ENCODE measurements around the gene GAA. TPM values are rescaled to one million over a fixed set of nuclear protein-coding genes. Genes with fewer than 3 reads are reported as not detected.
A peak's percentile ranks its signal among the peaks of the same experiment; 100 is the strongest.
"Not testable (repeated sequence)": the region's sequence is repeated elsewhere in the genome, so short reads cannot be mapped to it uniquely, and the experiment has no call there.

Gene GAA
- total and polyA plus RNA-seq, 12 donors: 5.6 to 170 (median 90.5) TPM

DNA sequence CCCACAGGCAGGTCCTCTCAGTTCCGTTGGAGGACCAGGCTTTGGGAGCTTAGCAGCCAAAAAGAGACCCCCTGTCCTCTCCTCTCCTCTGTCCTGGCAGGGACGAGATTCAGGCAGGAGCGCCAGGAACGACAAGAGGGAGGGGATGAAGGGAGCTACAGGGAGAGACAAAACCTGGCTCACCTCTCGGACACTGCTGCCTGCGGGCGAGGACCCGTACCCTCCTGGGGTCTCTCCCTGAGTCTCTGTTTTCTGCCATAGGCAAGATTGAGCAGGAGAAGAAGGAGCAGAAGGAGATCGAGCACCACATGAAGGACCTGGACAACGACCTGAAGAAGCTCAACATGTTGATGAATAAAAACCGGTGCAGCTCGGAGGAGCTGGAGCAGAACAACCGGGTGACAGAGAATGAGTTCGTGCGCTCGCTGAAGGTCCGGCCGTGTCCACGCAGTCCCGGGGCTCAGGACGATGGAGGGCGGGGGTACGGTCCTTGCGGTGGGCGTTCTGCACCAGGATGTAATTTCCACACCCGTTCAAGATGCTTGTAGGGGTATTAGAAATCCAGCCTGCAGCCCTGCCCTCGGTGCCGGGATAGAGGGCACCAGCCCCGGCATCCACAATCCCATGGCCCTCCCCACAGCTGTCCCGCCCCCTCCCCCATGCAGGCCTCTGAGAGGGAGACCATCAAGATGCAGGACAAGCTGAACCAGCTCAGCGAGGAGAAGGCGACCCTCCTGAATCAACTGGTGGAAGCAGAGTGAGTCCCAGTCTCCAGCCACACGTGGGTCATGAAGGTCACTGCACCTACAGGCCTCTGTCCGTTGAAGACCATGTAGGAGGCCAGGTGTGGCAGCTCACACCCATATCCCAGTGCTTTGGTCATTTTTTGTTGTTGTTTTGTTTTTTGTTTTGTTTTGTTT lies 13.8 kb upstream of the GAA start:
- Histone ChIP-seq H3K9me3 (replicated peaks in 1 of 3) (no peaks in the 10 kb centered on the region), H3K4me3 (no peak overlapping the region), H3K27me3 (no peaks in the 10 kb centered on the region), H3K36me3 (replicated peaks in 1 of 2) (no peaks in the 10 kb centered on the region), H3K27ac (no peak overlapping the region), H3K4me1 (replicated peaks in 1 of 2) (no peaks in the 10 kb centered on the region)
- 80 to 85% (median 83%) methylated on average over 28 to 34 of the region's 34 CpGs for WGBS, 4 donors
- TF ChIP-seq, protein P1, sequence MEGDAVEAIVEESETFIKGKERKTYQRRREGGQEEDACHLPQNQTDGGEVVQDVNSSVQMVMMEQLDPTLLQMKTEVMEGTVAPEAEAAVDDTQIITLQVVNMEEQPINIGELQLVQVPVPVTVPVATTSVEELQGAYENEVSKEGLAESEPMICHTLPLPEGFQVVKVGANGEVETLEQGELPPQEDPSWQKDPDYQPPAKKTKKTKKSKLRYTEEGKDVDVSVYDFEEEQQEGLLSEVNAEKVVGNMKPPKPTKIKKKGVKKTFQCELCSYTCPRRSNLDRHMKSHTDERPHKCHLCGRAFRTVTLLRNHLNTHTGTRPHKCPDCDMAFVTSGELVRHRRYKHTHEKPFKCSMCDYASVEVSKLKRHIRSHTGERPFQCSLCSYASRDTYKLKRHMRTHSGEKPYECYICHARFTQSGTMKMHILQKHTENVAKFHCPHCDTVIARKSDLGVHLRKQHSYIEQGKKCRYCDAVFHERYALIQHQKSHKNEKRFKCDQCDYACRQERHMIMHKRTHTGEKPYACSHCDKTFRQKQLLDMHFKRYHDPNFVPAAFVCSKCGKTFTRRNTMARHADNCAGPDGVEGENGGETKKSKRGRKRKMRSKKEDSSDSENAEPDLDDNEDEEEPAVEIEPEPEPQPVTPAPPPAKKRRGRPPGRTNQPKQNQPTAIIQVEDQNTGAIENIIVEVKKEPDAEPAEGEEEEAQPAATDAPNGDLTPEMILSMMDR (IDR thresholded peaks at IDR 0.05): no peak
- no peak for TF ChIP-seq POLR2A (IDR thresholded peaks at IDR 0.05)
- DNase-seq: no peak
- intact Hi-C loops (cut with DNase I): no loop called here

DNA sequence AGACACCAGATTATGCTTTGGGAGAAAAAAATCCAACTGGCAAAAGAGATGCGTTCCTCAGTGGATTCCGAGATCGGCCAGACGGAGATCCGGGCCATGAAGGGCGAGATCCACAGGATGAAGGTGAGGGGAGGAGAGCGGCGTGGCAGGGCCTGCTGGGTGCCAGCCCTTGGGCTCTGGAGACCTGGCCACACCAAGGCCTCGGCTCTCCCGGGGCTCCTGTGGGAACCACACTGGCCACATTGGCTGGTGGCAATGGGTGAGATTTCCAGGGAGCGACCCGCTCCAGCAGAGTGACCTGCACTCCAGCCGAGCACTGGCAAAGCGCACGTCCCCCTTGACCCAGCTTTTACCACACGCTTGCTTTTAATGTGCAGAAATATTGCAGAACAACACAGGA lies 11.6 kb upstream of the GAA start:
- TF ChIP-seq, protein P1 (IDR thresholded peaks at IDR 0.05): no peak
- no peak for TF ChIP-seq POLR2A (IDR thresholded peaks at IDR 0.05)
- Histone ChIP-seq H3K9me3 (replicated peaks in 1 of 3) (no peaks in the 10 kb centered on the region), H3K27ac (no peak overlapping the region), H3K27me3 (no peaks in the 10 kb centered on the region), H3K4me3 (no peak overlapping the region), H3K36me3 (replicated peaks in 1 of 2) (no peaks in the 10 kb centered on the region), H3K4me1 (replicated peaks in 1 of 2) (no peaks in the 10 kb centered on the region)
- no peak for DNase-seq
- 95 to 97% (median 95%) methylated on average over 16 of the region's 16 CpGs for WGBS, 4 donors
- intact Hi-C loops (cut with DNase I): no loop called here

DNA sequence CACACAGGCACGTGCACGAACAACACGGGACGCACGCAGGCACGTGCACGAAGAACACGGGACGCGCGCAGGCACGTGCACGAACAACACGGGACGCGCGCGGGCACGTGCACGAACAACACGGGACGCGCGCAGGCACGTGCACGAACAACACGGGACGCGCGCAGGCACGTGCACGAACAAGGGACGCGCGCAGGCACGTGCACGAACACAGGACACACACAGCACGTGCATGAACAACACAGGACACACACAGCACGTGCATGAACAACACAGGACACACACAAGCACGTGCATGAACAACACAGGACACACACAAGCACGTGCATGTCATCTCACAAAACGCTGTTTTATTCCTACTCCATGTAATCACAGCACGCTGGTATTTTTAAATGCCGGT lies 11.2 kb upstream of the GAA start:
- H3K4me1 ChIP-seq (replicated peaks in 1 of 2); H3K4me3 ChIP-seq; H3K27me3 ChIP-seq; H3K27ac ChIP-seq; H3K9me3 ChIP-seq (replicated peaks in 1 of 3); H3K36me3 ChIP-seq (replicated peaks in 1 of 2); DNase-seq; intact Hi-C loops (cut with DNase I): not testable (repeated sequence)
- 92 to 95% (median 93%) methylated on average over 25 to 44 of the region's 44 CpGs for WGBS, 4 donors

DNA sequence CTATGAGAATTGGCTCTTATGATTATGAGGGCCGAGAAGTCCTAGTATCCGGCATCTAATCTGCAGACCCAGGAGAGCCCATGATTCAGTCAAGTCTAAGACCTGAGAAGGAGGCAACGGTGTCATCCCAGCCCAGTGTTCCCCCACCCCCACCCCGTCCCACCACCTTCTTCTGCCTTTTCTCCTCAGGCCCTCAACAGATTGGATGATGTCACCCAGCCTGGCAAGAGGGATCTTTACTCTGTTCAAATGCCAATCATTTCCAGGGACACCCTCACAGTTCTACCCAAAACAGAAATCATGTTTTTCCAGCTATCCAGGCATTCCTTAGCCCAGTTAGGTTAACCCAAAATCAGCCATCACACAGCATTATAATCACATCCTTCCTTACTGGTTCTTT lies 10.0 kb upstream of the GAA start:
- 86 to 95% (median 89%) methylated on average over 4 of the region's 4 CpGs for WGBS, 4 donors
- H3K36me3 ChIP-seq (replicated peaks in 1 of 2): no peaks in the 10 kb centered on the region
- TF ChIP-seq, protein P1 (IDR thresholded peaks at IDR 0.05): no peak
- no peak for TF ChIP-seq POLR2A (IDR thresholded peaks at IDR 0.05)
- no peak for DNase-seq
- no peaks in the 10 kb centered on the region for H3K27me3 ChIP-seq
- no peak overlapping the region for H3K4me3 ChIP-seq
- H3K4me1 ChIP-seq (replicated peaks in 1 of 2): no peaks in the 10 kb centered on the region
- intact Hi-C loops (cut with DNase I): no loop called here
- no peak overlapping the region for H3K27ac ChIP-seq
- H3K9me3 ChIP-seq (replicated peaks in 1 of 3): no peaks in the 10 kb centered on the region

DNA sequence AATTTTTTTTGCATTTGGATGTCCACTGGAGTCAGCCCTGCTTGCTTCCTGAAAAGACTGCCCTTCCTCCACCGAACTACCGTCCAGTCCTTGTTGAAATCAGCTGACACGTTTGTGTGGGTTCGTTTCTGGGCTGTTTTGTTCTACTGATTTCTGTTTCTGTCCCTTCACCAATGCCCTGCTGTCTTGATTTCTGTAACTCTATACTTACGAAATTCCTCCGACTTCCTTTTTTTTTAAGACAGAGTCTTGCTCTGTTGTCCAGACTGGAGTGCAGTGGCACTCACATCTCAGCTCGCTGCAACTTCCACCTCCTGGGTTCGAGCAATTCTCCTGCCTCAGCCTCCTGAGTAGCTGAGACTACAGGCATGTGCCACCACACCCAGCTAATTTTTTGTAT lies 8.4 kb upstream of the GAA start:
- peak in 3 of 7 donors; percentile 22 to 59 (median 42) for DNase-seq
- intact Hi-C loops (cut with DNase I): no loop called here
- WGBS, 4 donors: 60 to 70% (median 66%) methylated on average over 8 of the region's 8 CpGs
- H3K4me1 ChIP-seq (replicated peaks in 1 of 2): no peaks in the 10 kb centered on the region
- H3K36me3 ChIP-seq (replicated peaks in 1 of 2): no peaks in the 10 kb centered on the region
- H3K4me3 ChIP-seq: no peak overlapping the region
- peak overlapping the region in 1 of 5 donors; percentile 67 for H3K27ac ChIP-seq
- no peaks in the 10 kb centered on the region for H3K27me3 ChIP-seq
- no peaks in the 10 kb centered on the region for H3K9me3 ChIP-seq (replicated peaks in 1 of 3)
- TF ChIP-seq, protein P1 (IDR thresholded peaks at IDR 0.05): no peak
- no peak for TF ChIP-seq POLR2A (IDR thresholded peaks at IDR 0.05)
